ENCODE measurements around the gene SLCO4A1.

- no peak for TF ChIP-seq CTCF (IDR thresholded peaks at IDR 0.05)
- no peak for TF ChIP-seq POLR2A (IDR thresholded peaks at IDR 0.05)
Measured at GRCh38 chr20:62710886-62711702, 68.8 kb downstream of the SLCO4A1 start.

All from adrenal gland (tissue), 5 donors.